KG1 (cell line): ENCODE data around the gene RTN3.
A peak's percentile ranks its signal among the peaks of the same experiment; 100 is the strongest.
"Not testable (repeated sequence)": the region's sequence is repeated elsewhere in the genome, so short reads cannot be mapped to it uniquely, and the experiment has no call there.

Experiments used
- DNase-seq: peaks from one replicate; lab custom pipeline; 2025; lab: John Stamatoyannopoulos, UW

Gene RTN3

GRCh38 chr11:63768237-63769041 lies 87.1 kb downstream of the RTN3 start, which contains the start of gene ZFTA:
Gene ZFTA, minus strand, starts transcription at chr11:63768775. Its CDS starts 153 bp downstream, at chr11:63768622.
- DNase-seq: peak; percentile 42

- no peak for DNase-seq
Measured at GRCh38 chr11:63769042-63769713, 87.9 kb downstream of the RTN3 start.

- DNase-seq: no peak
Measured at GRCh38 chr11:63769714-63770455, 88.6 kb downstream of the RTN3 start.

GRCh38 chr11:63770763-63771162 lies 89.5 kb downstream of the RTN3 start:
- no peak for DNase-seq

GRCh38 chr11:63771741-63772318 lies 90.5 kb downstream of the RTN3 start:
- DNase-seq: not testable (repeated sequence)

- DNase-seq: no peak
Measured at GRCh38 chr11:63775191-63775590, 93.9 kb downstream of the RTN3 start.

- DNase-seq: no peak
Measured at GRCh38 chr11:63779039-63779438, 97.7 kb downstream of the RTN3 start.

GRCh38 chr11:63782749-63783148 lies 101.4 kb downstream of the RTN3 start:
- no peak for DNase-seq

GRCh38 chr11:63783925-63784592 lies 102.8 kb downstream of the RTN3 start:
- DNase-seq: no peak

- no peak for DNase-seq
Measured at GRCh38 chr11:63785823-63786222, 104.5 kb downstream of the RTN3 start.

- no peak for DNase-seq
Measured at GRCh38 chr11:63791495-63792167, 110.3 kb downstream of the RTN3 start.

- no peak for DNase-seq
Measured at GRCh38 chr11:63793161-63793560, 111.9 kb downstream of the RTN3 start.

- no peak for DNase-seq
Measured at GRCh38 chr11:63795066-63795465, 113.8 kb downstream of the RTN3 start.

- DNase-seq: no peak
Measured at GRCh38 chr11:63800921-63801320, 119.6 kb downstream of the RTN3 start.

- DNase-seq: no peak
Measured at GRCh38 chr11:63802637-63803414, 121.5 kb downstream of the RTN3 start.

GRCh38 chr11:63804259-63804658 lies 123.0 kb downstream of the RTN3 start:
- DNase-seq: no peak

GRCh38 chr11:63805844-63806415 lies 124.6 kb downstream of the RTN3 start:
- no peak for DNase-seq
